ENCODE data around the gene CST3.

CST3 gene

GRCh38 chr20:23602699-23603098, 35.1 kb downstream of the CST3 start:
- no peak for DNase-seq (ENCODE audit: low spot score)

GRCh38 chr20:23602241-23602640, 35.5 kb downstream of the CST3 start:
- no peak for DNase-seq (ENCODE audit: low spot score)

- no peak for DNase-seq (ENCODE audit: low spot score)
Measured at GRCh38 chr20:23601715-23602114, 36.0 kb downstream of the CST3 start.

- DNase-seq (ENCODE audit: low spot score) = no peak
Measured at GRCh38 chr20:23598481-23598880, 39.3 kb downstream of the CST3 start.

GRCh38 chr20:23596579-23597250, 41.0 kb downstream of the CST3 start:
- DNase-seq (ENCODE audit: low spot score) = no peak

GRCh38 chr20:23595941-23596340, 41.8 kb downstream of the CST3 start:
- DNase-seq (ENCODE audit: low spot score) = no peak

GRCh38 chr20:23588434-23589403, 49.0 kb downstream of the CST3 start:
- DNase-seq (ENCODE audit: low spot score) = peak; percentile 39

GRCh38 chr20:23587631-23588030, 50.1 kb downstream of the CST3 start:
- DNase-seq (ENCODE audit: low spot score) = no peak

- no peak for DNase-seq (ENCODE audit: low spot score)
Measured at GRCh38 chr20:23586735-23587525, 50.8 kb downstream of the CST3 start.

- peak; percentile 62 for DNase-seq (ENCODE audit: low spot score)
Measured at GRCh38 chr20:23585808-23586734, 51.7 kb downstream of the CST3 start.

GRCh38 chr20:23585449-23585807, 52.3 kb downstream of the CST3 start:
- DNase-seq (ENCODE audit: low spot score) = no peak

GRCh38 chr20:23584434-23585199, 53.1 kb downstream of the CST3 start:
- DNase-seq (ENCODE audit: low spot score) = peak; percentile 54

All from kidney tubule cell (primary cell).